ENCODE data around the gene LYRM4.

The LYRM4 gene

DNA sequence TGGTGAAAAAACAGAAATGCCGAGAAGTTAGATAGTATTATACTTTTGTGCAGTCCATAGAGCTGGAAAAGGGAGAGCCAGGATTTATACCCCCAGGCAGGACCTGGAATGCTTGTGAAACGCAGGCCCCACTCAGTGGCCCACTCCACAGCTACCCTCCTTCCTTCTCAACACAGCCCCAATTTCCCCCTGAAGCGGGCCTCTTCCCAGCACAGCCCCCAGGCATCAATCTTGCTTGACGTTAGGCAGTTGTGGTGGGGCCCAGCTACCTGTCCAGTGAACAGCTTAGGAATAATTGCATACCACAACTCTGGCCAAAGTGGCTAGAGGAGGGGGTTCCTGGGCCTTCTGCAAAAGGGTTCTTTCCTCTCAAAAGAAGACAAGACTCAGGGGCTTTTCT is 114.4 kb downstream of the LYRM4 start:
- no peak for DNase-seq (ENCODE audit: low spot score)

DNA sequence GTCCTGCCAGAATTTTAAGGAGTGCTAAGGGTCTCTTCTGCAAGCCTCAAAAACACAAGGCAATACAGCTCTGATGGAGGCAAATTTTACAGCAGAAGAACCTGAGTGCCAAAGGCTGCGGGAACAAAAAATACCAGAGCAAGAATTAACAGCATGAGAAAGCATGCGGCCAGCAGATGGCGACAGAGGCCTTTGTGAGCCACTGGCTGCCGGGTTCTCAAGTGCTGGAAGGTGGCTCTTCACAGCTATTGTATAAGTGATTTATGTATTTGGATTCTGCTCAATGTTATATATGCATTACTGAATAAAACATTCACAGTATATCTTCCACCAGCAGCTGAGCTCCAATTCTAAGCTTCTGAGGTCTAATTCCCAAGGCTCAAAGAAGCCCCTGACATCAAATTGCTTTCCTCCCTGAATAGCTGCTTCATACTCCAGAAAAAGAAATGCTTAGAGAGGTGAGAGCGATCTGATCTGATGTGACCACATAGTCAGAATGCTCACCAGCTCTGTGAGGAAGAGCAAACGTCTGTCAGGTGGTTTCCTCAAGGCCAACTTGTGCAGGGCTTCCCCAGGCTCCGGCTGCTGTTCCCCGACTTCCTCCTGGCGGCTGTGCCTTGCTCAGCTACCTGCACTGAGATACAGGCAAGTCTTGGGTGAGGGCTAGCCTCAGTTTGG is 117.0 kb downstream of the LYRM4 start:
- peak; percentile 86 for DNase-seq (ENCODE audit: low spot score)

GRCh38 chr6:5142915-5143314 is 117.8 kb downstream of the LYRM4 start:
- no peak for DNase-seq (ENCODE audit: low spot score)

DNA sequence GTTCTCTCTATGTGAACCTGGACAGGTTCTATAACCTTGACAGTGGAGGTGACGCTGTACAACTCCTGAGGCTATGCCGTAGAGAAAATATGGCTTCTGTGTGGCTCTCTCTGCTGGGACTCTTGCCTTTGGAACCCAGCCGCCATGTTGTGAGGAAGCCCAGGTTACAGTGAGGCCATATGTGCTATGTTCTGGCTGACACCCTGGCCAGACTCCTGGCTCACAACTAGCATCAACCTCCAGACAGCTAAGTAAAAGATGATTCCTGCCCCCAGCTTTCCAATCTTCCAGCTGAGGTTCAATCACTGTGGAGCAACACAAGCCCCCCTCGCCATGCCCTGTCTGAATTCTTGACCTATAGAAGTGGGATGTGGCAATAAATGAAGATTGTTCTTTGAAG is 118.6 kb downstream of the LYRM4 start:
- DNase-seq (ENCODE audit: low spot score): no peak

DNA sequence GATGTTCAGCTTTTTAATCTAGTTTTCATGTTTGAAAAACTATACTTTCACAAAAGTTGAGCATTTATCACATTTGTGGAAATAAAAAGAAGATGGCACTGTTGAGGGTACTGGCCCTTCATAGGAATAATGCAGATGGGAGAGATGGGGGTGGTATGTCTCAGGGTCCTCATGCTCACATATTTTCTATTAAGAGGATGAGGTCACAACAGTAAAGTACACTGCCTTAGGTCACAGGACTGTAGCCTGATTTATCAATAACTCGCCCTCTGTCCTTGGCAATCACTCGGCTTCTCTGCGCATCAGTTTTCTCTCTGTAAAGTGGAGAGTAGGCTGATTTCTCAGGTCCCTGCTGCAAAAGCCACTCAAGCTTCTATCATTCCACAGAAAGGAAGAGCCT is 119.7 kb downstream of the LYRM4 start:
- no peak for DNase-seq (ENCODE audit: low spot score)

DNA sequence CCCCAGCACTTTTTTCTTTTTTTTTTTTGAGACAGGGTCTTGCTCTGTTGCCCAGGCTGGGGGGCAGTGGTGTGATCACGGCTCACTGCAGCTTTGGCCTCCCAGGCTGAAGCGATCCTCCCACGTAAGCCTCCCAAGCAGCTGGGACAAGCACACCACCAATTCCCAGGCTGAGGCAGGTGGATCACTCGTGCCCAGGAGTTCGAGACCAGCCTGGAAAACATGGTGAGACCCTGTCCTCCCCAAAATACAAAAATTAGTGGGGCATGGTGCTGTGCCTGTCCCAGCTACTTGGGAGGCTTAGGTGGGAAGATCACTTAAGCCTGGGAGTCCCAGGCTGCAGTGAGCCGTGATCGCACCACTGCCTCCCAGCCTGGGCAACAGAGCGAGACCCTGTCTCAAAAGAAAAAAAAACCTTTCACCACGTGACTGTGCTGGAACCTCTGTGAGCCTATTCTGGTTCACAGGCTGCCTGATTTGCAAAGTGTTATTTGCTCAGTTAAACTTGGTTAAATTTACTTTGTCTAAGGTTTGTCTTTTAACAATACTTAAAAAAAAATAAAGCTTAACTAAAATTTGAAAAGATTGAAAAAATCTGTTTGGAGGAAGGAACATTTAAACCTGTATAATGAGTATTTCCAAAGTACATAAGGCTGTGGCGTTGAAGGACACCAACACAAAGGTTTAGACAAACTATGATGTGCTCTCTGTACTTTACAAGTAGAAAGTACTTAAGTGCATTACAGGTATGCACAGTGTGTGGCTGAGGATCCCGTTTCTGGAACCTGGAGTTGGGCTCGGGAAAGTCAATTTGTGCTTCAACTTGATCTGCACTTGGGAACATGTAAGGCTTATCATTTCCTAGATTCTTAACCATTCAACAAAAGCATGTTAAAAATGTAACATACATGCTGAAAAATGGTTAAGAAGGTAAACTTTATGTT is 120.7 kb downstream of the LYRM4 start:
- no peak for DNase-seq (ENCODE audit: low spot score)

DNA sequence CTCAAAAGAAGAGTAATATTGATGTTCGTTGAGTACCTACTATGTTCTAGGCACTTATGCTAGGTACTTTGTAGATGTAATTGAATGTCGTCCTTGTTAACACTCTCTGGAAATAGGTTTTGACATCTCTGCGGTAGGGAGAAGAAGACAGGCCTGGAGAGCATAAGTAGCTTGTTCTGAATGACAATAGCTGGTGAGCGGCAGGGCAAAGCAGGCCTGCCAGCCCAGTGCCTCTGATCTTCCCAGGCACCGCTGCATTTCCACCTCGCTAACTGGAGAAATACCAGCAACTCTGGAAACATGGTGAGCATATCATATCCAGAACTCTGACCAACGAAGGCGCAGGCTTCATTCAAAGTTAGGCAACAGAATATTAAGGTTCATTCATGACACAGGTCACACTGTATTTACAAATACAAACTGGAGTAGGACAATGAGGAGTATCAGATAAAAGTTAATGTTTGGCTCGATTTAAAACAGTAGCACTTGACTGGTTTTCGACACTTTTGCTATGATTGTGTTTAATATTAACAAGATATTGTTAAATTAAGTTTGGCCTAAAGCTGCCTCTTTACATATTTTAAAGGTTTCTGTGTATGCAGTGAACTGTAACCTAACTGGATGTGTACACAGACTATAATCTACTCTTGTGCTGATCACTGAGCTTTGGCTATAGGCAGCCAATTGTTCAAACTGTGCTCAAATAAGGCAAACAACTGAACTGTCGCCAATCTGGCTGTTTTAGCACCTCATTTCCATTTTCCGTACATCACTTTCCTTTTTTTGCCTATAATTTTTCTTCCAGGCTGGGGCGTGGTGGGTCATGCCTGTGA is 121.5 kb downstream of the LYRM4 start:
- no peak for DNase-seq (ENCODE audit: low spot score)

DNA sequence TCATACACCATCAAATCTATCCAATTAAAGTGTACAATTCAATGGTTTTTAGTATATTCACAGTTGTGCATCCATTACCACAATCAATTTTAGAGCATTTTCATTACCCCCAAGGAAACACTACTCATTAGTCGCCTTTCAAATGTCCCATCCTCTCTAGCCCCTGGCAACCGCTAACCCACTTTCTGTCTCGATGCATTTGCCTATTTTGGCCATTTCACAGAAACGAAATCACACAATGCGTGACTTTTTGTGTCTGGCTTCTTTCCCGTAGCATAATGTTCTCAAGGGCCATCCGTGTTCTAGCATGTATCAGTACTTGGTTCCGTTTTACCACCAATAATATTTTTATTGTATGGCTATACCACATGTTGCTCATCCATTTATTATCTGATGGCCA is 123.9 kb downstream of the LYRM4 start:
- DNase-seq (ENCODE audit: low spot score): no peak

GRCh38 chr6:5135788-5136376 is 124.9 kb downstream of the LYRM4 start:
- no peak for DNase-seq (ENCODE audit: low spot score)

DNA sequence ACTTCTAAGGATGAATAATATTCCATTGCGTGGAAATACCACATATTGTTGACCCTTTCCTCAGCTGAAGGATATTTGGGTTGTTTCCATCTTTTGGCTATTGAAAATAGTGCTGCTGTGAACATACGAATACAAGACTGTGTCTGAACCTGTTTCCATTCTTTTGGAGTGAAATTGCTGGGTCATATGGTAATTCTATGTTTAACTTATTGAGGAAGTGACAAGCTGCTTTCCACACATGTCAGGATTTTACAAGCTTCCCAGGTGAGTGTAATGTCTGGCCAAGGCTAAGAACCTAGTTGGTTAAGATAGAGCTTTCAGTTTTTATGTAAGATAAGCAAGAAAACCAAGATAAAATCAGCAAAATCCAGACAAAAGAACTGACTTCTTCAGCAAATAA is 126.8 kb downstream of the LYRM4 start:
- DNase-seq (ENCODE audit: low spot score): no peak

DNA sequence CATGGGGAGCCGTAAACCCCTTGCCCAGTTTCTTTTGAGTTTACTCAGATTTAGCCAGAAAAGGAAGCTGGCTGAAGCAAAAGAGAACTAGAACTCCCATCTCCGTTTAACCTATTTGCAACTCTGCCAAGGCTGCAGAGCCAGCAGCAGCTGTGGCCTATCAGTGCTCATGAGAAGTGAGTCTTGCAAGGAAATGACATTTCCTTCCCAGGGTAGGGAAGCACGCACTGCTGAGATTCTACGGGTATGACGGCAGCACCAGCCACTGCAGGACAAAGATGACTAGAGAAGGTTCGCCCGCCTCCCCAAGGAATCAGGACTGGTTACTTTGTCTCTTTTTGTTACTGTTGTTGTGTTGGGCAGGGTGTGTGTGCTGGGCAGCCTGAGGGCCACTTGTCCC is 128.0 kb downstream of the LYRM4 start:
- peak; percentile 85 for DNase-seq (ENCODE audit: low spot score)

DNA sequence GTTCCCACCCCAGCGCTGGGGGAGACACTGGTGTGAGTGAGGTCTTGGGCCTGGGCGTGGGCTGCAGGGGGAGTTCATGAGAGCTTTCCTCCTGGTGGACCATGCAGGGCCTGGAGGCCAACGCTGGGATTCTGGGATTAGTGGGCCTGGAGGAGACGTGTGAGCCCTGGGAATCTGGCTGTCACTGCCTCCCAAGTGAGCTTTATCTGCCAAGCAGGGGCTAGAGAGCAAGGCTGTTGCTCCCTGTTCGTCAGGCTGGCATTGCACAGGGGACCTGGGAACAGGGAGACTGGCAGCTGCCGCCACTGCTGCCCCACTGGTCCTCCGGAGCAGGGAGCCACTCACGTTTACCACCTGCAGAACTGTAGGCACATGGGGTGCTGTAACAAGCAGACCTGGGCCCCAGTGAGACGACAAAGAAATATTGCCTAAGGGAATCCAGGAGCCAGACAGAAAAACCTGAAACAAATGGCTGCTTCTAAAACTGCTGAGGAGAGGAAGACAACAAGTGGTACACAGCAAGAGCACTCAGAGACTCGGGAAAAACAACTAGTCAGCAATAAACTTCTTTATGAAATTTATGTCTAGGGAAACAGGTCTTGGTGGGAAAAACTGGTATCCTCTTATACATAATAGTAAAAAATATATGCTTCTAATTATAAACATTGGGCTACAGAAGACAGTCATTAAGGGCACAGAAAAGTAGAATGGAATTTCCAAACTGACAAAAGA is 130.4 kb downstream of the LYRM4 start:
- no peak for DNase-seq (ENCODE audit: low spot score)

- no peak for DNase-seq (ENCODE audit: low spot score)
Observed at GRCh38 chr6:5128351-5128750, 132.4 kb downstream of the LYRM4 start.

GRCh38 chr6:5127106-5127687 is 133.6 kb downstream of the LYRM4 start:
- no peak for DNase-seq (ENCODE audit: low spot score)

DNA sequence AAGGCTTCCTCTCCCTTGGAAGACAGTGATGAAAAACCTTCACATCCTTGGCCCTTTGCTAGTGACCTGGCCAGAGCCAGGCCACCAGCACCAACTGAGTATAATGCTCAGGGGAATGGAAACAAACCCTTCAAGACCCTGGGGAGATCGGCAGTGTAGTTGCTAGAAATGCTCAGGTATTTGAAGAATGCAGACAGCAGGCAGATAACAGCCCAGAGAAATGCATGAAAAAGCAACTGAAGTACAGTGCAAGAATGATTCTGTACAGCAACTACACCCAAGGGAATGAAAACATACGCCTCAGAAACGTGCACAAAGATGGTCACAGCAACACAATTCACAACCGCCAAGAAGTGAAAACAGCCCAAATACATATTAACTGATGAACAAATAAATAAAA is 134.5 kb downstream of the LYRM4 start:
- no peak for DNase-seq (ENCODE audit: low spot score)

GRCh38 chr6:5125152-5126006 is 135.4 kb downstream of the LYRM4 start:
- no peak for DNase-seq (ENCODE audit: low spot score)

- DNase-seq (ENCODE audit: low spot score): no peak
Observed at GRCh38 chr6:5124526-5124925, 136.2 kb downstream of the LYRM4 start.

DNA sequence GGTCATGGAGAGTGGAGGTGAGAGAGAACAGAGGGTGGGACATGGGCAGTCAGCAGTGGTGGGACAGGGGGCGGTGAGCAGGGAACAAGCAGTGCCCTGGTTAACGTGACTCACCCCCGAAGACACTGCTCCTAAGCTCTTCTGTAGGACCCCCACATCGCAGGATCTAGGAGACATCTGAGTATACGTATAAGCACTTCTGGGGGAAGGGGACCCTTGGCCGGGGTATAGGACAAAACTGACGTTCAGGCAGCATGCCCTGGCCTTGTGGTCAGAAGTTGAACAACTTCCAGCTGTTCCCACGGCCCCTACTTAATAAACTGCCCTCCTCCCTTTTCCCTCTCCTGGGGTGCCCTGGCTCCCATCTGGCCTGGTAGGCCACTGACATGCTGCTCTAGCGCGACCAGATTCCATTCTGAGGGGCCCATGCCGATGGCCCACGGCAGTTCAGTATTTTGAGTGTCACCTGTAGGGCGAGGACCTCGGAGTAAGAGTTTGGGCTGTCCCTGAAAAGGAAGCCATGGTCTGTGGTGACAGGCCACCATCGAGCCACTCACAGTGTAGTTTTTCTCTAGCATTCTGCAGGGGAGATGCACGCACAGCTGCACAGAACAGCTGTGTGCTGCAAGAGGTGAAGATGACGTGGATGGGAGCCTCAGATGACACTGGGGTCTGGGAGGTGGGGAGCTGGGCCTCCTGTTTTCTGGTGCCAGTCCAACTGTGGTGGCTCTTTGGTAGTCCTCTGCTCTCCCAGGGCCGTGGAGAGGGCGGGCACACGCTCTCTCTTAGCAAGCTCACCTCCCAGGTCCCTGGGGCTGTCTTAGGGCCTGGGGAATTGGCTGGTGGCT is 137.2 kb downstream of the LYRM4 start:
- no peak for DNase-seq (ENCODE audit: low spot score)

GRCh38 chr6:5122504-5123112 is 138.1 kb downstream of the LYRM4 start:
- DNase-seq (ENCODE audit: low spot score): no peak

Measured in pons (tissue), 1 donor.